Activated CD4-positive, alpha-beta T cell treated with anti-CD3 and anti-CD28 coated beads, Interleukin-2, amount 50 U/mL, for 48 hours (primary cell): ENCODE results near the gene GJA3.

ENCODE experiments used
- DNase-seq, 2 experiments: peaks; one replicate each; pipeline ENCODE4 v3.0.0-alpha.2; 2020

GJA3 gene

GRCh38 chr13:20127562-20128458, 33.0 kb downstream of the GJA3 start:
- peak; percentile 39 to 60 for DNase-seq

- DNase-seq, result peak in 1 of 2 experiments; percentile 9
These were observed 33.6 kb downstream of the GJA3 start for GRCh38 chr13:20127262-20127561.

GRCh38 chr13:20126541-20127261, 34.2 kb downstream of the GJA3 start:
- no peak for DNase-seq

DNA sequence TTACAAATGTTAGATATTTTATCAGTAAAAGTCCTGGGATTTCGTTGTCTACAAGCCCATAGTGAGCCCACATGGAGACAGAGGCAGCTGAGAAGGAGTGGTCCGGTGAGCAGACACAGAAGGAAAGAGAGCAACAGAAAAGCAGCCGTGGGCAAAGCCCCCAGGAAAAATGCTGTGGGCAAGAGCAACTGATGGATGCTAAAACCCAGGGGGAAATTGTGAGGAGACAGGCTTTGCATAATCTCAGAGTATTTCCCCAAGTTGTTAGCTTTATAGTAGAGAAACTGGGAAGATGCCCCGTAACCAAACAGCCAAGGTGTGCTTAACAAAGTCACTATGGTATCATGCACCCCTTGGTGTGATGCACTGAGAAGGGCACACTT, 35.1 kb downstream of the GJA3 start:
- no peak for DNase-seq

- DNase-seq, result no peak
These were observed 35.6 kb downstream of the GJA3 start for GRCh38 chr13:20125129-20125782.

DNA sequence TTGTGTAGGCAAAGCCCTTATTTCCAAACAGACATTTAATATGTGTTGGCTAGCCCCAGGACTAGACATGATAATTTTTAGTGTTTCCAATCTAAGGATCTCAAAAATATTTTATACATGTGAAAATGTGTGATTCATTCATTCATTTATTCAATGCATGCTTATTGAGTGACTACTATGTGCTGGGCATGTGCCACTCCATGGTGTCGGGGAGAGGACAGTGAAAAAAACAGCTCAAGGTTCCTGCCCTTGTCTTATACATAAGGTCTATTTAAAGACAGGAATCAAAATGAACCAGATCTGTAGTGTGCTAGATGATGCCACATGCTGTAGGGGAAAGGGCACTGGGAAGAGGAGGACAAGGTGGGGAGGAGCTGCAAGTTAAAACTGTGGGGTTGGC, 36.5 kb downstream of the GJA3 start:
- DNase-seq, result no peak

DNA sequence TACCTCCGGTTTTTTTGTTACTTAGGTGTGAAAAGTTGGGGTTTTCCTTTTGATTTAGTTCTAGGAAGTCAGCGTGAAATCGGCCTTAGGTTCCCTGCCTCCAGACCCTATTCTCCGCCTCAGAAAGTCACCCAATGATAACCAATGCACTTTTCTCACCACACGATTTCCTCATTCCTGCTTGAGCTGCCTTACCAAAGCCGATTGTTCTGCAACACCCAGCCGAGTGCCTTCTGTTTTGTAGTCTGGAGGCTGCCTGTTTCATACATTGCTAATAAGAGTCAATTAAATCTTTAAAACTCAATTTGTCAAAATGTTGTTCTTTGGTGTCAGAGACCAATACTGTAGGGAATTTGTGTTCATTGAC, 39.7 kb downstream of the GJA3 start:
- DNase-seq, result no peak

DNA sequence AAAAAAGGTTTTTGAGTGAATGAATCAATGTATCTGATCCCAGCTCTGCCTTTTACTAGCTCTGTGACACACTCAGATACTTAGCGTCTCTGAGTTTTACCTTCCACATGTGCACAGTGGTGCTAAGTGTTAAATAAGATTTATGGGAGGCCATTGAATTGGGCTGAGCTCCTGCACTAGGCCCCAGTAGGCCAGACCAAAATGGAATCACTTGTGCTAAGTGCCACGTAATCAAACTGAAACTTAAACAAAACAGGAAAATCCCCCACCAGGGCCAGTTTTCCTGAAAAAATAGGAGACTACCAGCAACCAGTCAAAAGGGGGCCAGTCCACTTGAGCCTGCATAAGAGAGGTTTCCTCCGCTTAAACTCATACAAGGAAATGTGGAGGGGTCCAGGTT, 40.9 kb downstream of the GJA3 start:
- no peak for DNase-seq

GRCh38 chr13:20118268-20119140, 42.3 kb downstream of the GJA3 start:
- peak in 1 of 2 experiments; percentile 30 for DNase-seq

GRCh38 chr13:20116213-20116612, 44.6 kb downstream of the GJA3 start:
- DNase-seq, result no peak

DNA sequence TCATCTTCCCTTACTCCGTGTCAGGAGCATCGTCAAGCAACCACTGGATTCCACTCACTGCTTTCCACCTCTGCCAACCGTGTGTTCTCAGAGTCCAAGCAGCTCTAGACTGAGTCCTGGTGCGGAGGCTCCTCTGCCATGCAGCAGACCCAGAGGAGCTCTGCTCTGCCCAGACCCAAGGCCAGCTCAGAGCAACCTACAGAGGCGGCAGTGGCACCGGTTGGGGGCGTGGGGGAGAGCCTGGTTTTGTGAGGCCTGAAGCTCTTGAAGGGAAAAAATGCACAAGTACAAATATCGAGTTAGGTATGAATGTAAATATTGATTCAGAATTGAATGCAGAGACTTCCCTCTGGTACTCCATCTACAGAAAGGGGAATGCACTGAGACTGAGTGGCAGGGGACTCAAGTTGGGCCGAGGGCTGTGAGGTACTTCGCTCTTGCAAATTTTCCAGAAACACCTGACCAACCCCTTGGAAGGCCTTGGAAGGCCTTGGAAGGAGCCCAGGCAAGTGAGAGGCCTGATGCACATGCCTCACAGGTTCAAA, 46.7 kb downstream of the GJA3 start:
- DNase-seq, result no peak

DNA sequence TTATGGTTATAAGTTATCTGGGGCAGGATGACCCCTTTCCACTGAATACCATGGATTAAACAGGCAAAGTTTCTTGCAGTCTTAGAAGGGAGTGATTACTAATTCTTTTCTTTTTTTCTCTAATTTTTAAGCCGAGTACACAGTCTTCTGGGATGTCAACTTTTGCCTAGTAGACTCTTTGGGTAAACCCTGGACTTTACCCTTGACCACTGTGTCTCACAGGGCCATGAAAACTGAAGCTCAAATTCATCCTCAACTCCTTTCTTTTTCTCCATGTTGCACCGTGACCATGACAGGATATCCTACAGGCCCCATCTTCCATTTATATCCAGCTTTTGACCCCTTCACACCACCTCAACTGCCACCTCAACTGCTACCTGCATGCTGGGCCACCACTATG, 51.8 kb downstream of the GJA3 start:
- DNase-seq, result no peak

GRCh38 chr13:20106742-20107141, 54.1 kb downstream of the GJA3 start:
- no peak for DNase-seq

- no peak for DNase-seq
These were observed 55.6 kb downstream of the GJA3 start for GRCh38 chr13:20105161-20105689.

- DNase-seq, result no peak
These were observed 58.2 kb downstream of the GJA3 start for GRCh38 chr13:20102525-20103180.

GRCh38 chr13:20101467-20102316, 59.2 kb downstream of the GJA3 start:
- DNase-seq, result no peak

GRCh38 chr13:20099319-20099718, 61.5 kb downstream of the GJA3 start:
- DNase-seq, result no peak

GRCh38 chr13:20093951-20094350, 66.9 kb downstream of the GJA3 start:
- DNase-seq, result no peak

- DNase-seq, result no peak
These were observed 70.5 kb downstream of the GJA3 start for GRCh38 chr13:20090349-20090748.
